ENCODE results near the gene PHACTR2.
"Not testable (repeated sequence)": the region's sequence is repeated elsewhere in the genome, so short reads cannot be mapped to it uniquely, and the experiment has no call there.

The PHACTR2 gene

GRCh38 chr6:143856762-143857161 is 179.0 kb downstream of the PHACTR2 start:
- intact Hi-C loops (cut with micrococcal nuclease); H3K27me3 Mint-ChIP-seq; H3K9me3 Mint-ChIP-seq; H3K27ac Mint-ChIP-seq; H3K4me3 Mint-ChIP-seq: not testable (repeated sequence)
- peaks cover 13% of the 10 kb centered on the region for H3K4me1 Mint-ChIP-seq (ENCODE audit: low read depth)
- peaks cover 99% of the 10 kb centered on the region for H3K36me3 Mint-ChIP-seq (ENCODE audit: low read depth)

GRCh38 chr6:143857651-143858050 is 179.9 kb downstream of the PHACTR2 start:
- Mint-ChIP-seq H3K27me3 (no peaks in the 10 kb centered on the region), H3K36me3 (ENCODE audit: low read depth) (peaks cover 99% of the 10 kb centered on the region), H3K9me3 (no peaks in the 10 kb centered on the region), H3K27ac (no peak overlapping the region), H3K4me3 (no peak overlapping the region), H3K4me1 (ENCODE audit: low read depth) (peaks cover 11% of the 10 kb centered on the region)
- intact Hi-C loops (cut with micrococcal nuclease), result no loop called here

DNA sequence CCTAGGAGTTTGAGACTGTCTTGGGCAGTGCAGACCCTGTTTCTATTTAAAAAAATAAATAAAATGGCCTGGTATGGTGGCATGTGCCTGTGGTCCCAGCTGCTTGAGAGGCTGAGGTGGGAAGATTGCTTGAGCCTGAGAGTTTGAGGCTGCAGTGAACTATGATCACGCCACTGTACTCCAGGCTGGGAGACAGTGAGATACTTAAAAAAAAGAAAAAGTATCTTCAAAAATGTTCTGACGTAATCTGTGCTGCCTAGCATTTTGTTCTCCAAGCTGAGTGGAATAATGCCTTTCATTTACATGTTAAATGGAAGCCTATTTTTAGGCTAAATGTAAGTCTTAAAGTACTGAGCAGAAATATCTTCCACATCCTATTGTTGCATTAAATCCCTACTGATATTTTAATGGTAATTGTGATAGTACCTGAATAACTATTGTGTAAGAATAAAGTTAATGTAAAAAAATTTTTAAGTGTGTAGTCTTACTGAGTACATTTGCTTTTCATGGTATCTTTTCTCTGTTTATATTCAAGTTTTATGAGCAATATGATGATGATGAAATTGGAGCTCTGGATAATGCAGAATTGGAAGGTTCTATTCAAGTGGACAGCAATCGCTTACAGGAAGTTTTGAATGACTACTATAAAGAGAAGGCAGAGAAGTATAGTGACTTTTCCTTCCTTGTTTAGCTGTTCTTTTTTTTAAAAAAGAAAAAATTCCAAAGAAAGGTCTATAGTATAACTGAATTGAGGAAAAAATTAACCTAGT is 182.3 kb downstream of the PHACTR2 start:
- Mint-ChIP-seq H3K27me3 (no peaks in the 10 kb centered on the region), H3K4me1 (ENCODE audit: low read depth) (no peaks in the 10 kb centered on the region), H3K4me3 (no peak overlapping the region), H3K9me3 (no peaks in the 10 kb centered on the region), H3K27ac (no peak overlapping the region), H3K36me3 (ENCODE audit: low read depth) (peaks cover 96% of the 10 kb centered on the region)
- intact Hi-C loops (cut with micrococcal nuclease), result no loop called here

DNA sequence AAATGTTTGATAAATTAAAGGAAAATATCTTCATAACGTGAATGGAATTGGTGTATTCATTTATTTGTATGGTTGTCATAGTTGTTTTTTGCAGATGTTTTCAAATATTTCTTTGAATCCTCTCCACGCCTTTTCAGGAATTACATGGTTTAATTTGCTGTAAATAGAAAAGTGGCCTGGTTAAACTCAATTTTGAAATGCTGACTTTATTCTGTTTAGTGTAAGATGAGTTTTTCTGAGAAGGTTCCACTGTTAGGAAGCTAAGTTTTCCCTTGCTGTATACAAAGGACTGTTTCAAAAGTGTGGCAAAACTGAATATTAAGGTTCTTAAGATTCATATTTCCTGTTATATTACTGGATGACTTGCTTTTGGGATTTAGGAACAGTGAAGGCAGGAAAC is 186.0 kb downstream of the PHACTR2 start:
- H3K4me3 Mint-ChIP-seq, result no peak overlapping the region
- no peaks in the 10 kb centered on the region for H3K27me3 Mint-ChIP-seq
- no peak overlapping the region for H3K27ac Mint-ChIP-seq
- H3K4me1 Mint-ChIP-seq (ENCODE audit: low read depth), result no peaks in the 10 kb centered on the region
- H3K36me3 Mint-ChIP-seq (ENCODE audit: low read depth), result peaks cover 73% of the 10 kb centered on the region
- no peaks in the 10 kb centered on the region for H3K9me3 Mint-ChIP-seq
- intact Hi-C loops (cut with micrococcal nuclease), result no loop called here

- no peaks in the 10 kb centered on the region for H3K27me3 Mint-ChIP-seq
- H3K27ac Mint-ChIP-seq, result no peak within 1 kb of the TSS
- H3K4me3 Mint-ChIP-seq, result no peak within 1 kb of the TSS
- intact Hi-C loops (cut with micrococcal nuclease), result no loop called here
- H3K4me1 Mint-ChIP-seq (ENCODE audit: low read depth), result no peaks in the 10 kb centered on the region
- no peaks in the 10 kb centered on the region for H3K9me3 Mint-ChIP-seq
- H3K36me3 Mint-ChIP-seq (ENCODE audit: low read depth), result peaks cover 68% of the 10 kb centered on the region
These were observed 186.5 kb downstream of the PHACTR2 start, which contains the start of gene ZC2HC1B for GRCh38 chr6:143864234-143864633. TSS of gene ZC2HC1B (plus strand) at chr6:143864474. CDS start at chr6:143864540, 66 bp downstream.

DNA sequence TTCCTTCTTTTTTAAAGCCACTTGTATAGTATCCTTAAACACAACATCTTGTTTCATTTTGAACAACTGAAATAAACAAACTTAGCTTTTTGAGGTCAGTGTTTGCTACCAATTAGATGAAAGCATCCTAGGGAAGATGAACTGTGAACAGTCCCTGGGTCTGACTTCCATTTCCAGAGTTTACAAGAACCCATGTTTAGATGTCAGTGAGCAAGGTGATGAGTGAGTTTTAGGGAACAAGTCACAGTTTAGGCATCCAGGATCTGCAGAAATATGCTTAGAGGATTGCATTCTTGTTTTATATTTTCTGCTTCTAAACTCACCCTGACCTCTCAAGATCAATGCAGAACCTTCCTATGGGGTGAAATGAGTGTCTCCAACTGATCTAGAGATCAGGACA is 189.5 kb downstream of the PHACTR2 start:
- H3K27ac Mint-ChIP-seq, result no peak overlapping the region
- no peaks in the 10 kb centered on the region for H3K27me3 Mint-ChIP-seq
- no peaks in the 10 kb centered on the region for H3K9me3 Mint-ChIP-seq
- H3K4me1 Mint-ChIP-seq (ENCODE audit: low read depth), result peaks cover 5% of the 10 kb centered on the region
- no peak overlapping the region for H3K4me3 Mint-ChIP-seq
- intact Hi-C loops (cut with micrococcal nuclease), result no loop called here
- peaks cover 39% of the 10 kb centered on the region for H3K36me3 Mint-ChIP-seq (ENCODE audit: low read depth)

DNA sequence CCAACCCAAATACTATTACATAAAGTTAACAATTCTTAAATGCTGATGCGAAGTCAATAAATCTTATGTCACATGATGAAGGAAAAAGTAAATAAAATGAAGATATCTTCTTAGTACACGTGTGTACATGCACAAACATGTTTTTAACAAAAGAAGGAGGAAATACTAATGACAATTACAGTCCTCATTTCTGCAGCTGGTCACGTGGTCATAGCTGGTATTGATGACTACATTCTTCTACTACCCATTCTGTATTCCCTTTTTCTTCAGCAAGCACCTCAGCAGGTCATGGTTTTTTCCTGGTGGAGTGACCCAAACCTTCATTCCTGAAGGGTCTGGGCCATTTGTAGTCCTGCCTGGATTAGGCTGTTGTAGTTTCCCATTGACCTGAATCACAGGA is 191.0 kb downstream of the PHACTR2 start:
- Mint-ChIP-seq H3K36me3 (ENCODE audit: low read depth) (peaks cover 23% of the 10 kb centered on the region), H3K4me1 (ENCODE audit: low read depth) (peaks cover 12% of the 10 kb centered on the region)
- intact Hi-C loops (cut with micrococcal nuclease); H3K27ac Mint-ChIP-seq; H3K4me3 Mint-ChIP-seq; H3K27me3 Mint-ChIP-seq; H3K9me3 Mint-ChIP-seq: not testable (repeated sequence)

DNA sequence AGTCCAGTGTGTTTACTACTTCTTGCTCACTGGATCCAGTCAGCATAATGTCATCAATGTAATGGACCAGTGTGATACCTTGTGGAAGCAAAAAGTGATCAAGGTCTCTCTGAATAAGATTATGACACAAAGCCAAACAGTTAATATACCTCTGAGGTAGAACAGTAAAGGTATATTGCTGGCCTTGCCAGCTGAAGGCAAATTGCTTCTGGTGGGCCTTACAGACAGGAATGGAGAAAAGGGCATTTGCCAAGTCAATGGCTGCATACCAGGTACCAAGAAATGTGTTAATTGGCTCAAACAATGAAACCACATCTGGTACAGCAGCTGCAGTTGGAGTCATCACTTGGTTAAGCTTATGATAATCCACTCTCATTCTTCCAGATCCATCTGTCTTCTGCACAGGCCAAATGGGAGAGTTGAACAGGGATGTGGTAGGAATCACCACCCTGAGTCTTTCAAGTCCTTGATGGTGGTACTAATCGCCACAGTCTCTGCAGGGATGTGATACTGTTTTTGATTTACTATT is 193.5 kb downstream of the PHACTR2 start:
- H3K27me3 Mint-ChIP-seq; H3K4me3 Mint-ChIP-seq; intact Hi-C loops (cut with micrococcal nuclease); H3K36me3 Mint-ChIP-seq (ENCODE audit: low read depth); H3K27ac Mint-ChIP-seq: not testable (repeated sequence)
- peaks cover 18% of the 10 kb centered on the region for H3K4me1 Mint-ChIP-seq (ENCODE audit: low read depth)
- peaks cover 11% of the 10 kb centered on the region for H3K9me3 Mint-ChIP-seq

- Mint-ChIP-seq H3K27ac (no peak overlapping the region), H3K4me3 (no peak overlapping the region), H3K36me3 (ENCODE audit: low read depth) (no peaks in the 10 kb centered on the region), H3K27me3 (no peaks in the 10 kb centered on the region), H3K9me3 (peaks cover 11% of the 10 kb centered on the region), H3K4me1 (ENCODE audit: low read depth) (peaks cover 18% of the 10 kb centered on the region)
- intact Hi-C loops (cut with micrococcal nuclease), result no loop called here
These were observed 194.4 kb downstream of the PHACTR2 start for GRCh38 chr6:143872201-143872600.

GRCh38 chr6:143873600-143873999 is 195.8 kb downstream of the PHACTR2 start:
- H3K36me3 Mint-ChIP-seq (ENCODE audit: low read depth); intact Hi-C loops (cut with micrococcal nuclease); H3K27me3 Mint-ChIP-seq; H3K4me3 Mint-ChIP-seq: not testable (repeated sequence)
- Mint-ChIP-seq H3K27ac (peak overlapping the region; percentile 55), H3K9me3 (peaks cover 19% of the 10 kb centered on the region), H3K4me1 (ENCODE audit: low read depth) (peaks cover 18% of the 10 kb centered on the region)

DNA sequence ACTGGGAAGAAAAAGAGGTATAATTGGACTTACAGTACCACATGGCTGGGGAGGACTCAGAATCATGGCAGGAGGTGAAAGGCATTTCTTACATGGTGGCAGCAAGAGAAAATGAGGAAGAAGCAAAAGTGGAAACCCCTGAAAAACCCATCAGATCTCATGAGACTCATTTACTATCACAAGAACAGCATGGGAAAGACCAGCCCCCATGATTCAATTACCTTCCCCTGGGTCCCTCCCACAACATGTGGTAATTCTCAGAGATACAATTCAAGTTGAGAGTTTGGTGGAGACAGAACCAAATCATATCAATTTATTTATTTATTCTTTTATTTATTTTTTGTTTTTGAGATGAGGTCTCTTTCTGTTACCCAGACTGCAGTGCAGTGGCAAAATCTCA is 196.7 kb downstream of the PHACTR2 start:
- H3K27me3 Mint-ChIP-seq; H3K4me3 Mint-ChIP-seq; H3K36me3 Mint-ChIP-seq (ENCODE audit: low read depth); intact Hi-C loops (cut with micrococcal nuclease); H3K27ac Mint-ChIP-seq: not testable (repeated sequence)
- Mint-ChIP-seq H3K9me3 (peaks cover 21% of the 10 kb centered on the region), H3K4me1 (ENCODE audit: low read depth) (peaks cover 18% of the 10 kb centered on the region)

DNA sequence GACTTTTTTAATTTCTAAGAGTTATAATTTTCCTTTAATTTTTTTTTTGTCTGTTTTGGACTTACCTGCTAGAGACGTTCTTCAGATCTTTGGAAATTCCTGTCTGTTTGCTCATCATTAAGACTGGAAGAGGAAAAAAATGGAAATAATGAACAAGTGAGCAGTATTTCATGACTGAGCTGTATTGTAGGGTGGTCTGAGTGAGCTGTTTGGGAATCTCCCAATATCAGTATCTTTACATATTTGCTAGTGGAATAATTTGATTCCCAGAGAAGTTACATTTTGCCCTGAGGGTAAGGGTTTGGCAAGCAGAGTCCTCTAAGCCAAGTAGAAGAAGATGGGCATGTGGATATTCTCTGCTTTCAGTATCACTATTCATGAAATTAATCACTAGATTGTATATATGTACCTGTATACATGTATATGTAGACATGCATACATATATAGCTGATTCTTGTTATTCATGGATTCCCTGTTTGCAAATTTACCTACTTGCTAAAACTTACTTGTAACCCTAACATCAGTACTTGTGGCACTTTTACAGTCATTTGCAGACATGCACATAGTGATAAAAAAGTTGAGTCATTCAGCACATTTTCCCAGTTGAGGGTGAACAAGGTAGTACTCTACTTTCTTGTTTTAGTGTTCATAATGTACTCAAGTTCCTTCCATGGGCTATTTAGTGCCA is 200.0 kb downstream of the PHACTR2 start:
- Mint-ChIP-seq H3K4me3 (no peak overlapping the region), H3K9me3 (peaks cover 21% of the 10 kb centered on the region), H3K36me3 (ENCODE audit: low read depth) (no peaks in the 10 kb centered on the region), H3K4me1 (ENCODE audit: low read depth) (peaks cover 8% of the 10 kb centered on the region), H3K27ac (no peak overlapping the region), H3K27me3 (no peaks in the 10 kb centered on the region)
- intact Hi-C loops (cut with micrococcal nuclease), result no loop called here

DNA sequence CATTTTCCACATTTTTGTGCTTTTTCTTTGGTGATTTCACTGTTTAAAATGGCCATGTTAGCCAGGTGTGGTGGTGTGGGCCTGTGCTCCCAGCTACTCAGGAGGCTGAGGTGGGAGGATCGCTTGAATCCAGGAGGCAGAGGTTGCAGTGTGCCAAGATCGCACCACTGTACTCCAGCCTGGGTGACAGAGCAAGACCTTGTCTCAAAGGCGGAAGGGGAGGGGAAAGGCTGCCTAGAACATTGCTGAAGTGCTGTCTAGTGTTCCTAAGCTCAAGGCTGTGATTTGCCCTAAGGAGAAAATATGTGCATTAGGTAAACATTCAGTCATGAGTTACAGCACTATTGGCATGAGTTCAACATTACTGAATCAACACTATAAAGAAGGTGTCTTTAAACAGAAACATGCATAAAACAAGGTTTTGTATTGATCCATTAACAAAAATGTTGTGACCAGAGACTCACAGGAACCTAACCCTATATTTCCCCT is 200.6 kb downstream of the PHACTR2 start:
- H3K36me3 Mint-ChIP-seq (ENCODE audit: low read depth), result no peaks in the 10 kb centered on the region
- no peak overlapping the region for H3K27ac Mint-ChIP-seq
- H3K4me3 Mint-ChIP-seq, result no peak overlapping the region
- no peaks in the 10 kb centered on the region for H3K27me3 Mint-ChIP-seq
- peaks cover 6% of the 10 kb centered on the region for H3K4me1 Mint-ChIP-seq (ENCODE audit: low read depth)
- peaks cover 21% of the 10 kb centered on the region for H3K9me3 Mint-ChIP-seq
- intact Hi-C loops (cut with micrococcal nuclease), result no loop called here

GRCh38 chr6:143880412-143880811 is 202.6 kb downstream of the PHACTR2 start:
- H3K9me3 Mint-ChIP-seq, result peaks cover 16% of the 10 kb centered on the region
- no peaks in the 10 kb centered on the region for H3K36me3 Mint-ChIP-seq (ENCODE audit: low read depth)
- intact Hi-C loops (cut with micrococcal nuclease), result no loop called here
- H3K27ac Mint-ChIP-seq, result no peak overlapping the region
- no peaks in the 10 kb centered on the region for H3K4me1 Mint-ChIP-seq (ENCODE audit: low read depth)
- no peak overlapping the region for H3K4me3 Mint-ChIP-seq
- H3K27me3 Mint-ChIP-seq, result no peaks in the 10 kb centered on the region
